LNCAP (cell line): ENCODE results near the gene TNNT3.

Experiments
- CTCF ChIP-seq: fragments of 450-650 bp; IDR thresholded peaks from 2 replicates; pipeline ENCODE4 v1.5.1; 2017; ENCODE audit warnings: mild to moderate bottlenecking

The TNNT3 gene

GRCh38 chr11:1927026-1927847 lies 7.7 kb downstream of the TNNT3 start:
- TF ChIP-seq CTCF, result no peak

GRCh38 chr11:1927848-1928469 lies 8.5 kb downstream of the TNNT3 start:
- no peak for TF ChIP-seq CTCF

- TF ChIP-seq CTCF, result no peak
Measured at GRCh38 chr11:1928470-1928890, 9.0 kb downstream of the TNNT3 start.

- TF ChIP-seq CTCF, result no peak
Measured at GRCh38 chr11:1928891-1929541, 9.5 kb downstream of the TNNT3 start.

GRCh38 chr11:1929621-1930461 lies 10.3 kb downstream of the TNNT3 start:
- TF ChIP-seq CTCF, result no peak

GRCh38 chr11:1930462-1930830 lies 10.9 kb downstream of the TNNT3 start:
- no peak for TF ChIP-seq CTCF
